K562 (cell line): ENCODE results near the gene ZNF440. TPM values are rescaled to one million over a fixed set of nuclear protein-coding genes. Genes with fewer than 3 reads are reported as not detected.
A peak's percentile ranks its signal among the peaks of the same experiment; 100 is the strongest.

Source experiments
- BCOR ChIP-seq: fragments of 450-650 bp; IDR thresholded peaks from 2 replicates; pipeline ENCODE4 v1.6.1; 2016
- BRD9 ChIP-seq: fragments of 450-650 bp; IDR thresholded peaks from 2 replicates; pipeline ENCODE4 v1.6.1; 2018; ENCODE audit warnings: low read depth; ENCODE audit not compliant: partially characterized antibody
- HBP1 ChIP-seq: fragments of 450-650 bp; formaldehyde crosslinking; IDR thresholded peaks from 2 replicates; pipeline ENCODE4 v1.4.0; 2022; ENCODE audit warnings: missing genetic modification characterization
- KHSRP ChIP-seq: fragments of 450-650 bp; IDR thresholded peaks from 2 replicates; pipeline ENCODE4 v1.6.1; 2017
- KLF6 ChIP-seq: fragments of 250-450 bp; sonication (Bioruptor Pico); IDR thresholded peaks from 2 replicates; pipeline ENCODE4 v1.4.0; 2020; ENCODE audit warnings: mild to moderate bottlenecking, moderate library complexity, borderline replicate concordance
- MED1 ChIP-seq: sonication (generic); formaldehyde crosslinking; IDR thresholded peaks from 2 replicates; pipeline ENCODE4 v1.8.1; 2023; ENCODE audit warnings: missing genetic modification reagents, borderline replicate concordance
- MYBL2 ChIP-seq, 2 experiments: fragments of 450-650 bp in 1 of 2; sonication (generic) in 1 of 2; formaldehyde crosslinking in 1 of 2; IDR thresholded peaks; 2 replicates each; pipeline versions ENCODE4 v1.6.1 to v1.8.1; 2017 to 2022; ENCODE audit warnings: borderline replicate concordance in 1 of 2, inconsistent platforms in 1 of 2, low read depth in 1 of 2, mild to moderate bottlenecking in 1 of 2, missing genetic modification reagents in 1 of 2, moderate library complexity in 1 of 2
- NRF1 ChIP-seq, 2 experiments: fragments of 450-650 bp; IDR thresholded peaks in 1 of 2; conservative IDR thresholded peaks in 1 of 2; 2 replicates each; pipeline ENCODE4 v1.6.1; 2014; ENCODE audit warnings: mild to moderate bottlenecking in 2 of 2
- TAF1 ChIP-seq: IDR thresholded peaks from 2 replicates; pipeline ENCODE4 v1.6.1; 2011; ENCODE audit warnings: mild to moderate bottlenecking, low read length, moderate library complexity; ENCODE audit not compliant: insufficient read depth, control insufficient read depth, severe bottlenecking; ENCODE audit errors: extremely low read depth
- TAF15 ChIP-seq: fragments of 200-400 bp; formaldehyde crosslinking; IDR thresholded peaks from 2 replicates; pipeline ENCODE4 v1.6.1; 2017; ENCODE audit warnings: mild to moderate bottlenecking, low read depth, low read length, moderate library complexity
- TAF9B ChIP-seq: fragments of 450-650 bp; IDR thresholded peaks from 2 replicates; pipeline ENCODE4 v1.6.1; 2018; ENCODE audit warnings: mild to moderate bottlenecking; ENCODE audit not compliant: partially characterized antibody
- ZBTB33 ChIP-seq: sonication (generic); formaldehyde crosslinking; IDR thresholded peaks from 2 replicates; pipeline ENCODE4 v1.8.1; 2023; ENCODE audit warnings: mild to moderate bottlenecking, missing genetic modification reagents
- ZNF174 ChIP-seq: fragments of 250-450 bp; sonication (Bioruptor Pico); IDR thresholded peaks from 2 replicates; pipeline ENCODE4 v1.4.0; 2020; ENCODE audit warnings: mild to moderate bottlenecking
- ZNF384 ChIP-seq: IDR thresholded peaks from 2 replicates; pipeline ENCODE4 v1.6.1; 2012; ENCODE audit warnings: low read depth, low read length, improper control_type of control experiment
- ZNF407 ChIP-seq: fragments of 450-650 bp; IDR thresholded peaks from 2 replicates; pipeline ENCODE4 v1.6.1; 2016; ENCODE audit warnings: low read depth
- polyA plus RNA-seq, 8 experiments: library from polyadenylated mRNA; depleted of rRNA in 4 of 8; stranded (reverse) in 5 of 8; unstranded in 3 of 8; fragments of >200 nt; fragmentation: Nextera tagmentation in 2 of 8; fragmentation: Illumina TruSeq in 1 of 8; extraction: Ambion mirVana in 2 of 8; extraction: Trizol in 1 of 8; gene quantifications; 2 replicates each; pipeline versions ENCODE4 v1.2.1 to v1.2.3, GENCODE V29; 2011 to 2014; ENCODE audit warnings: inconsistent platforms in 1 of 8, missing spikeins in 1 of 8
- total RNA-seq, 7 experiments: library from RNA; depleted of rRNA in 6 of 7; stranded (reverse); fragments of >200 nt in 6 of 7; fragmentation: Illumina TruSeq in 2 of 7; extraction: Trizol in 2 of 7; gene quantifications; 2 replicates each; pipeline versions ENCODE4 v1.2.1 to v1.2.3, GENCODE V29; 2011 to 2021; ENCODE audit warnings: low replicate concordance in 1 of 7

The ZNF440 gene
- total and polyA plus RNA-seq, 9 of the 15 experiments (the other 6 are each of a cell fraction or from before 2014, with no cell fraction given), result 5.9 to 32.6 (median 13.4) TPM

GRCh38 chr19:11798391-11799330 lies 15.4 kb upstream of the ZNF440 start, which contains the start of gene ZNF491 (continued):
- no peak for TF ChIP-seq MYBL2 (IDR thresholded peaks at IDR 0.05; ENCODE audit: low read depth)
- no peak for TF ChIP-seq MYBL2 (CRISPR knock-in tag; IDR thresholded peaks at IDR 0.05; ENCODE audit: borderline replicate concordance)
- TF ChIP-seq TAF9B, result no peak
- peak; percentile 28 to 38; a peak in 1 of 4 replicates for TF ChIP-seq NRF1 (conservative IDR thresholded peaks at IDR 0.05 in 1 of 2, IDR thresholded peaks at IDR 0.05 in 1 of 2)
- TF ChIP-seq ZNF407, result no peak
- TF ChIP-seq KHSRP, result no peak
- TF ChIP-seq ZBTB33 (CRISPR knock-in tag), result 0 out of 2 replicates have a peak, but pooled peaks have one; percentile 11
- TF ChIP-seq TAF15, result no peak
- TF ChIP-seq BCOR, result no peak
- no peak for TF ChIP-seq BRD9
- TF ChIP-seq ZNF174 (CRISPR knock-in tag), result no peak
- TF ChIP-seq KLF6 (CRISPR knock-in tag), result no peak
- TF ChIP-seq MED1 (CRISPR knock-in tag), result no peak
- TF ChIP-seq ZNF384, result no peak
- peak; percentile 14 for TF ChIP-seq TAF1
- no peak for TF ChIP-seq HBP1 (CRISPR knock-in tag)
